ENCODE measurements around the gene MAPK9. TPM values are rescaled to one million over a fixed set of nuclear protein-coding genes. Genes with fewer than 3 reads are reported as not detected.
A peak's percentile ranks its signal among the peaks of the same experiment; 100 is the strongest.

The MAPK9 gene
- total RNA-seq, 1 donor from 2014 or later: 36.1 TPM

GRCh38 chr5:180207593-180207992 lies 84.3 kb downstream of the MAPK9 start:
- Mint-ChIP-seq H3K27ac (ENCODE audit: unreplicated experiment) (no peak overlapping the region), H3K4me3 (peak overlapping the region; percentile 49), H3K9me3 (no peaks in the 10 kb centered on the region), H3K36me3 (ENCODE audit: low read depth) (no peaks in the 10 kb centered on the region), H3K4me1 (peaks cover 6% of the 10 kb centered on the region), H3K27me3 (ENCODE audit: low read depth) (peaks cover 5% of the 10 kb centered on the region)
- DNase-seq (ENCODE audit: low read depth, low spot score): no peak
- TF ChIP-seq CTCF (conservative IDR thresholded peaks at IDR 0.05): no peak

DNA sequence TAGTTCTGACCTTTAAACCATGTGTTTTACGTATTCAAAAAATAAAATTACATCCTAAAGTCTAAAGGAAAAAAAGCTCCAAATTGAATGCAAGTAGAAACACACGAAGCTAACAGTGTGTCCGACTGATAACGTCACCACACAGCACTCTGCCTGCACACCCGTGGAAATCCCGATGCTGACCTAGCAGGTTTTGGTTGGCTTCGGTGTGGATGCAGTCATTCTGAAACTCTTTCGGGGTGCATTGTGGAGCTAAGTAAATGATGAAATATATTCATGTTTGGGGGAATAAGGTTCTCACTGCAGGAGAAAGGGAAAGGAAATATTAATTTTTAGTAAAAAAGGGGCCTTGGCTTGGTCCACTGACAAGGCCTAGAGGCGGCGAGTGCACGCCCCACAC lies 84.9 kb downstream of the MAPK9 start:
- TF ChIP-seq CTCF (conservative IDR thresholded peaks at IDR 0.05): no peak
- H3K9me3 Mint-ChIP-seq: no peaks in the 10 kb centered on the region
- no peaks in the 10 kb centered on the region for H3K36me3 Mint-ChIP-seq (ENCODE audit: low read depth)
- H3K4me1 Mint-ChIP-seq: peaks cover 6% of the 10 kb centered on the region
- no peak for DNase-seq (ENCODE audit: low read depth, low spot score)
- H3K27me3 Mint-ChIP-seq (ENCODE audit: low read depth): peaks cover 5% of the 10 kb centered on the region
- peak overlapping the region; percentile 47 for H3K4me3 Mint-ChIP-seq
- H3K27ac Mint-ChIP-seq (ENCODE audit: unreplicated experiment): no peak overlapping the region

- no peak overlapping the region for H3K4me3 Mint-ChIP-seq
- DNase-seq (ENCODE audit: low read depth, low spot score): no peak
- no peak overlapping the region for H3K27ac Mint-ChIP-seq (ENCODE audit: unreplicated experiment)
- H3K36me3 Mint-ChIP-seq (ENCODE audit: low read depth): no peaks in the 10 kb centered on the region
- TF ChIP-seq CTCF (conservative IDR thresholded peaks at IDR 0.05): no peak
- H3K27me3 Mint-ChIP-seq (ENCODE audit: low read depth): peaks cover 5% of the 10 kb centered on the region
- H3K4me1 Mint-ChIP-seq: peaks cover 6% of the 10 kb centered on the region
- H3K9me3 Mint-ChIP-seq: no peaks in the 10 kb centered on the region
Measured at GRCh38 chr5:180205916-180206315, 86.0 kb downstream of the MAPK9 start.

DNA sequence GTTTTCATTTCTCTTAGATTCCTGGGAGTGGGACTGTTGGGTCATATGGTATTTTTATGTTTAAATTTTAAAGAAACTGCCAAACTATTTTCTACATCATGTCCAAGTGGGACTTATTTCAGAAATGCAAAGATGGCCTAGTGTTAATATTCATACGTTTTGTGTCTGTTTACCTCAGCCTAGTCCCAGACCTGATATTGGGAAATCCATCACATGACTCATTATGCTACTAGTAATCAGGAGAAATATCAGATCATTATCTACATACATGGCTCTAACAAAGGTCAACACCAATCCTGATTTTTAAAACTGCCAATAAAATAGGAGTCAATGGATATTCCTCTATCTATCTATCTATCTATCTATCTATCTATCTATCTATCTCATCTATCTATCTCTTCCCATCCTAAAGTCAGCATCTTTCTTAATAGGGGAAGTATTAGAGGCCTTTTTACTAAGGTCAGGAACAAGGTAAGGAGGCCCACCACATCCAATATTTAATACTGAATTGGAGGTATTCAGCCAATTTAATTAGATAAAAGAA lies 87.5 kb downstream of the MAPK9 start:
- Mint-ChIP-seq H3K4me1 (peaks cover 6% of the 10 kb centered on the region), H3K36me3 (ENCODE audit: low read depth) (no peaks in the 10 kb centered on the region), H3K27me3 (ENCODE audit: low read depth) (peaks cover 5% of the 10 kb centered on the region), H3K27ac (ENCODE audit: unreplicated experiment) (no peak overlapping the region), H3K9me3 (no peaks in the 10 kb centered on the region), H3K4me3 (no peak overlapping the region)
- no peak for TF ChIP-seq CTCF (conservative IDR thresholded peaks at IDR 0.05)
- no peak for DNase-seq (ENCODE audit: low read depth, low spot score)

- H3K27me3 Mint-ChIP-seq (ENCODE audit: low read depth): peaks cover under 1% of the 10 kb centered on the region
- no peaks in the 10 kb centered on the region for H3K4me1 Mint-ChIP-seq
- H3K36me3 Mint-ChIP-seq (ENCODE audit: low read depth): no peaks in the 10 kb centered on the region
- no peaks in the 10 kb centered on the region for H3K9me3 Mint-ChIP-seq
- H3K27ac Mint-ChIP-seq (ENCODE audit: unreplicated experiment): peak overlapping the region; percentile 79
- no peak for TF ChIP-seq CTCF (conservative IDR thresholded peaks at IDR 0.05)
- H3K4me3 Mint-ChIP-seq: no peak overlapping the region
- DNase-seq (ENCODE audit: low read depth, low spot score): no peak
Measured at GRCh38 chr5:180202939-180203573, 88.8 kb downstream of the MAPK9 start.

All from neural crest cell (in vitro differentiated cells).